CD8-positive, alpha-beta memory T cell (primary cell): Measurements from ENCODE around the gene ANKRD13D. TPM values are rescaled to one million over a fixed set of nuclear protein-coding genes. Genes with fewer than 3 reads are reported as not detected.

Experiments
- CTCF ChIA-PET: fragments of 350-600 bp; sonication (Branson Sonifier 250); formaldehyde crosslinking; loops from one replicate; lab custom pipeline; 2021; ENCODE audit warnings: antibody characterized with exemption; lab: Charles Lee
- POLR2A ChIA-PET: fragments of 350-600 bp; sonication (Branson Sonifier 250); formaldehyde crosslinking; loops from one replicate; lab custom pipeline; 2021; ENCODE audit warnings: antibody characterized with exemption; lab: Charles Lee
- DNase-seq, 5 donors: peaks; one replicate each; pipeline versions ENCODE4 v3.0.0 to v3.0.0-alpha.2; 2020 to 2022; ENCODE audit warnings: mixed read lengths in 1 of 5
- H3K27ac ChIP-seq: one replicate; pipeline ENCODE4 v1.7.0; 2013; ENCODE audit warnings: low read depth, mild to moderate bottlenecking, low read length, moderate library complexity
- H3K27me3 ChIP-seq: 2 replicates; pipeline ENCODE4 v1.7.0; 2013; ENCODE audit warnings: low read length, mild to moderate bottlenecking; ENCODE audit not compliant: insufficient read depth, poor library complexity, severe bottlenecking
- H3K36me3 ChIP-seq: 2 replicates; pipeline ENCODE4 v1.7.0; 2013; ENCODE audit warnings: mild to moderate bottlenecking, low read length, moderate library complexity; ENCODE audit not compliant: insufficient read depth
- H3K4me1 ChIP-seq: 2 replicates; pipeline ENCODE4 v1.7.0; 2013; ENCODE audit warnings: mild to moderate bottlenecking, low read length, moderate library complexity; ENCODE audit not compliant: insufficient read depth
- H3K4me3 ChIP-seq: 2 replicates; pipeline ENCODE4 v1.7.0; 2013; ENCODE audit warnings: mild to moderate bottlenecking, low read length
- H3K9me3 ChIP-seq: 2 replicates; pipeline ENCODE4 v1.7.0; 2013; ENCODE audit warnings: mild to moderate bottlenecking, low read length
- H3K27ac Mint-ChIP-seq, 8 donors: one replicate each; pipeline ENCODE4 v1.8.0; 2020 to 2021; ENCODE audit warnings: mixed read lengths in 8 of 8, mild to moderate bottlenecking in 6 of 8, inconsistent platforms in 3 of 8, moderate library complexity in 3 of 8
- H3K27me3 Mint-ChIP-seq, 2 donors: one replicate each; pipeline ENCODE4 v1.8.0; 2020 to 2021; ENCODE audit warnings: mixed read lengths in 2 of 2, mild to moderate bottlenecking in 1 of 2, moderate library complexity in 1 of 2
- H3K36me3 Mint-ChIP-seq, 3 donors: one replicate each; pipeline ENCODE4 v1.8.0; 2020 to 2021; ENCODE audit warnings: mixed read lengths in 3 of 3, inconsistent platforms in 1 of 3, mild to moderate bottlenecking in 1 of 3
- H3K4me1 Mint-ChIP-seq, 3 donors: one replicate each; pipeline ENCODE4 v1.8.0; 2020 to 2021; ENCODE audit warnings: mixed read lengths in 3 of 3, inconsistent platforms in 1 of 3, mild to moderate bottlenecking in 1 of 3
- H3K4me3 Mint-ChIP-seq, 7 donors: one replicate each; pipeline ENCODE4 v1.8.0; 2020 to 2021; ENCODE audit warnings: mixed read lengths in 7 of 7, mild to moderate bottlenecking in 6 of 7, moderate library complexity in 4 of 7, inconsistent platforms in 2 of 7
- H3K9me3 Mint-ChIP-seq, 5 donors: one replicate each; pipeline ENCODE4 v1.8.0; 2020 to 2022; ENCODE audit warnings: mixed read lengths in 5 of 5, mild to moderate bottlenecking in 3 of 5, moderate library complexity in 2 of 5, inconsistent platforms in 1 of 5
- polyA plus RNA-seq: library from polyadenylated mRNA; unstranded; fragments of 300-500 nt; fragmentation: Illumina TruSeq; gene quantifications from one replicate; pipeline ENCODE4 v1.2.3, GENCODE V29; 2021
- total RNA-seq, 2 experiments: library from RNA; stranded (reverse); gene quantifications; one replicate each; pipeline ENCODE4 v1.2.3, GENCODE V29; 2021

The ANKRD13D gene
- total and polyA plus RNA-seq, 3 experiments from 2014 or later, result 23.9 to 90.1 (median 84.9) TPM

- Histone ChIP-seq H3K4me3 (peak overlapping the region; percentile 99), H3K9me3 (no peaks in the 10 kb centered on the region), H3K27ac (peak overlapping the region; percentile 66), H3K4me1 (peaks cover 86% of the 10 kb centered on the region), H3K36me3 (peaks cover 26% of the 10 kb centered on the region), H3K27me3 (no peaks in the 10 kb centered on the region)
- DNase-seq, result peak in 2 of 5 donors; percentile 45 to 51
- Mint-ChIP-seq H3K27ac (peak overlapping the region; percentile 88 to 99 (median 99)), H3K9me3 (peaks cover 0 to 2% (median 0%) of the 10 kb centered on the region in 5 donors), H3K36me3 (peaks cover 0 to 71% (median 6%) of the 10 kb centered on the region in 3 donors), H3K4me1 (peaks cover 70 to 88% (median 84%) of the 10 kb centered on the region in 3 donors), H3K4me3 (peak overlapping the region; percentile 90 to 98 (median 97)), H3K27me3 (peaks cover 0 to 2% of the 10 kb centered on the region in 2 donors)
- ChIA-PET CTCF (interaction anchor here (0.9 to 8.1 kb wide), 8 partner anchors 7 to 75 kb away, joined by 3 to 114 read pairs (median 8); partner anchors contain the start of gene ANKRD13D), POLR2A (interaction anchor here (0.6 to 12.9 kb wide), 12 partner anchors 9 to 681 kb away, joined by 3 to 283 read pairs (median 4); partner anchors contain the start of genes ANKRD13D, POLD4, PTPRCAP and SSH3)
Measured at GRCh38 chr11:67270256-67271204, 18.6 kb upstream of the ANKRD13D start.

GRCh38 chr11:67271205-67271540 lies 17.9 kb upstream of the ANKRD13D start:
- H3K27ac Mint-ChIP-seq, result peak overlapping the region; percentile 88 to 99 (median 99)
- Histone ChIP-seq H3K9me3 (no peaks in the 10 kb centered on the region), H3K36me3 (peaks cover 32% of the 10 kb centered on the region), H3K27me3 (no peaks in the 10 kb centered on the region), H3K4me1 (peaks cover 87% of the 10 kb centered on the region), H3K27ac (peak overlapping the region; percentile 28), H3K4me3 (peak overlapping the region; percentile 99)
- peaks cover 0 to 2% (median 0%) of the 10 kb centered on the region in 5 donors for H3K9me3 Mint-ChIP-seq
- CTCF ChIA-PET, result interaction anchor here (0.9 to 8.1 kb wide), 6 partner anchors 9 to 74 kb away, joined by 3 to 114 read pairs (median 8); partner anchors contain the start of gene ANKRD13D
- DNase-seq, result no peak
- POLR2A ChIA-PET, result interaction anchor here (0.6 to 12.9 kb wide), 9 partner anchors 9 to 682 kb away, joined by 3 to 283 read pairs (median 6); partner anchors contain the start of genes ANKRD13D, POLD4, PTPRCAP and SSH3
- H3K27me3 Mint-ChIP-seq, result peaks cover 0 to 2% of the 10 kb centered on the region in 2 donors
- H3K4me3 Mint-ChIP-seq, result peak overlapping the region; percentile 90 to 98 (median 97)
- H3K4me1 Mint-ChIP-seq, result peaks cover 71 to 89% (median 85%) of the 10 kb centered on the region in 3 donors
- H3K36me3 Mint-ChIP-seq, result peaks cover 0 to 74% (median 6%) of the 10 kb centered on the region in 3 donors

- H3K4me1 Mint-ChIP-seq, result peaks cover 77 to 94% (median 91%) of the 10 kb centered on the region in 3 donors
- peaks cover 92% of the 10 kb centered on the region for H3K4me1 ChIP-seq
- peak overlapping the region; percentile 88 to 99 (median 99) for H3K27ac Mint-ChIP-seq
- peak; percentile 52 to 72 (median 68) for DNase-seq
- peaks cover 33% of the 10 kb centered on the region for H3K36me3 ChIP-seq
- H3K27ac ChIP-seq, result peak overlapping the region; percentile 28
- peaks cover 0 to 3% (median 0%) of the 10 kb centered on the region in 5 donors for H3K9me3 Mint-ChIP-seq
- H3K36me3 Mint-ChIP-seq, result peaks cover 0 to 76% (median 6%) of the 10 kb centered on the region in 3 donors
- peak overlapping the region; percentile 90 to 98 (median 97) for H3K4me3 Mint-ChIP-seq
- H3K9me3 ChIP-seq, result no peaks in the 10 kb centered on the region
- H3K27me3 ChIP-seq, result no peaks in the 10 kb centered on the region
- POLR2A ChIA-PET, result interaction anchor here (0.6 to 12.9 kb wide), 12 partner anchors 8 to 165 kb away, joined by 3 to 283 read pairs (median 5); partner anchors contain the start of genes ANKRD13D, POLD4, PTPRCAP and SSH3
- peaks cover 0 to 2% of the 10 kb centered on the region in 2 donors for H3K27me3 Mint-ChIP-seq
- H3K4me3 ChIP-seq, result peak overlapping the region; percentile 99
- CTCF ChIA-PET, result interaction anchor here (0.9 to 8.1 kb wide), 9 partner anchors 10 to 113 kb away, joined by 3 to 114 read pairs (median 6); partner anchors contain the start of genes ANKRD13D and SSH3
Measured at GRCh38 chr11:67271541-67272284, 17.4 kb upstream of the ANKRD13D start.

GRCh38 chr11:67272327-67273259 lies 16.5 kb upstream of the ANKRD13D start:
- Histone ChIP-seq H3K36me3 (peaks cover 32% of the 10 kb centered on the region), H3K27me3 (no peaks in the 10 kb centered on the region), H3K4me3 (peak overlapping the region; percentile 99), H3K4me1 (peaks cover 100% of the 10 kb centered on the region), H3K9me3 (no peaks in the 10 kb centered on the region), H3K27ac (peak overlapping the region; percentile 28)
- Mint-ChIP-seq H3K36me3 (peaks cover 0 to 73% (median 6%) of the 10 kb centered on the region in 3 donors), H3K4me1 (peaks cover 85 to 97% (median 95%) of the 10 kb centered on the region in 3 donors), H3K27ac (peak overlapping the region; percentile 88 to 99 (median 99)), H3K27me3 (peaks cover 0 to 2% of the 10 kb centered on the region in 2 donors), H3K9me3 (peaks cover 0 to 3% (median 0%) of the 10 kb centered on the region in 5 donors), H3K4me3 (peak overlapping the region; percentile 90 to 98 (median 97))
- POLR2A ChIA-PET, result interaction anchor here (0.5 to 12.9 kb wide), 12 partner anchors 7 to 165 kb away, joined by 3 to 283 read pairs (median 6); partner anchors contain the start of genes ANKRD13D, POLD4, PTPRCAP and SSH3
- CTCF ChIA-PET, result interaction anchor here (1.1 to 8.1 kb wide), 8 partner anchors 10 to 112 kb away, joined by 3 to 114 read pairs (median 6); partner anchors contain the start of genes ANKRD13D and SSH3
- DNase-seq, result peak in 2 of 5 donors; percentile 43 to 57

- Mint-ChIP-seq H3K9me3 (peaks cover 0 to 3% (median 0%) of the 10 kb centered on the region in 5 donors), H3K4me3 (peak overlapping the region; percentile 85 to 98 (median 97)), H3K36me3 (peaks cover 0 to 71% (median 4%) of the 10 kb centered on the region in 3 donors), H3K27ac (peak overlapping the region; percentile 50 to 99 (median 98)), H3K4me1 (peaks cover 82 to 97% (median 92%) of the 10 kb centered on the region in 3 donors), H3K27me3 (peaks cover 0 to 2% of the 10 kb centered on the region in 2 donors)
- Histone ChIP-seq H3K9me3 (no peaks in the 10 kb centered on the region), H3K4me1 (peaks cover 100% of the 10 kb centered on the region), H3K27me3 (no peaks in the 10 kb centered on the region), H3K36me3 (peaks cover 32% of the 10 kb centered on the region), H3K4me3 (peak overlapping the region; percentile 99), H3K27ac (peak overlapping the region; percentile 3)
- ChIA-PET POLR2A (interaction anchor here (0.5 to 12.9 kb wide), 3 partner anchors 10 to 26 kb away, joined by 5 to 283 read pairs (median 7); partner anchors contain the start of gene ANKRD13D), CTCF (interaction anchor here (1.6 to 8.1 kb wide), 4 partner anchors 9 to 44 kb away, joined by 6 to 114 read pairs (median 52); partner anchors contain the start of genes ANKRD13D and SSH3)
- peak in 2 of 5 donors; percentile 6 to 36 for DNase-seq
Measured at GRCh38 chr11:67273260-67273990, 15.7 kb upstream of the ANKRD13D start.
